ENCODE measurements around the gene UTP20.

Gene UTP20

DNA sequence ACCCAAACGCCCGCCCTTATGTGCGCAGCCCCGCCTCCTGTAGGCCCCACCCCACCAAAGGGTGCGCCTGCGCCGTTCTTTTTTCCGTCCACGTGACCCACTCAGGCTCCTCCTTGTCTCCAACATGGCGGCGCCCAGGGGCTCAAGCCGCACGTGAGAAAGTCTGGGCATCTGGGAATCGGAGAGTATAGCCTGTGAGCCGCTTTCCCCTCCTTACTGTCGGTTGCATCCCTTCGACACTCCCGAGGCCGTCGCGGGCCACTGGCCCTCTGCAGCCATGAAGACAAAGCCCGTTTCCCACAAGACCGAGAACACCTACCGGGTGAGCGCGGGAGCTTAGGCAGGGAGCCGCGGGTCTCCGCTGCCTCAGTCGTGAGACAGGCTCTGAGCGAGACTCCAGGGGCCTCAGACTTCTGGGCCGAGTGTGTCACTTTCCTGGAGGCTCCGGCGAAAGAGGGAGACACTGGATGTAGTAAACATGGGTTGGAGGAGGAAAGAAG, at the start of gene UTP20:
UTP20 (plus strand) TSS at position 100 of the 500 bp plus-strand sequence; CDS start at position 278, 178 bp downstream.
- DNase-seq = peak; percentile 75

DNA sequence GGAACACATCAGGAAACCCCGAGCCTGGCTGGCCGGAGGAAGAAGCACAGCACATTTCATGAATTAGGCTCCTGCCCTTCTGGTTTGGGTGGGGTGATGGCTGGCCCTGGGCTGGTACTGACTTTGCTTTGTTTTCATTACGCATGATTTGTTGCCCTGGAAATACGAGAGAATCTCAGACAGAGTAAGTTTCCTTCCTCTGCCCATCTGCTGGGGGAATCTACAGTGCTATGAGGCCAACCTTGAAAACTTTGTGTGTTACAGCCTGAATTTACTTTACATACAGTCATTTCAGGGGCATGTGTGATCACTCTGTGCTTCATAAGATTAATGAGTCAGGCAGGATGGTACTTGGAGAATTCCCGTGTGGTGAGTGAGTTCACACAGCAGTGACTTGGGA, 49.4 kb upstream of the UTP20 start:
- DNase-seq = no peak

DNA sequence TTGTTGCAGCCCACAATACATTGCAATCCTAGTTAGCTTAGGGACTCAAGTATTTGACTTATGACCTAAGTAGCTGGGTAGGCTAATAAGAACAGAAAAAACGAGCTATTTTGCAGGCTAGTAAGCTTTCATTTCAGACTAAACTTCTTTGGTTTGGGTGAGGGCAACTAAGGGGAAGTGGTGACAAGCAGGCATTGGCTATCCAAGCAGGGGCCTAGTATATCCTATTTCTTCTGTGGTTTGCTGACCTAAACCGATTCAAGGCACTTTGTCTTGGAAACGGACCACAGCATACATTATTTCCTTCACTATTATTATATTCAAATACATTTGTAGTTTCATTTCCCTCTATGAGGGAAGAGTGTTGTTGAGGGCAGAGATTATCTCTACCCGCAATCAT, 48.3 kb upstream of the UTP20 start:
- no peak for DNase-seq

DNA sequence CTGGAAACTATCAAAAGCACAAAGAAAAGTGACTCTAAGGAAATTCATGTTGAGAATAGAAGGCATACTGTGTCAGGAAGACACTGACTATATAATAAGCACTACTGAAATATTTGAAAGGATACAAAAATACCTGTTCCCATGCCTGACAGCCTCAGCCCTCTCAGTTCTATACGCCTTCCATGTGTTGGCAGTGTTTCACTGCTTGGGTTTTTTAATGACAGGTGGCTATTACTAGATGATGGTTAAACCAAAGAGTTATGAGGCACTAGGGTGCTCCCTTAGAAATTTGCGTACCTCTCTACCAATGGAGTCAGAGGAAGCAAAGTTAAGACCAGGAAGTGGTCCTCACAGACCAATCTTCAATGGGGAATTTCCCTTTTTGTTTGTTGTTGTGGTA, 44.2 kb upstream of the UTP20 start:
- no peak for DNase-seq

DNA sequence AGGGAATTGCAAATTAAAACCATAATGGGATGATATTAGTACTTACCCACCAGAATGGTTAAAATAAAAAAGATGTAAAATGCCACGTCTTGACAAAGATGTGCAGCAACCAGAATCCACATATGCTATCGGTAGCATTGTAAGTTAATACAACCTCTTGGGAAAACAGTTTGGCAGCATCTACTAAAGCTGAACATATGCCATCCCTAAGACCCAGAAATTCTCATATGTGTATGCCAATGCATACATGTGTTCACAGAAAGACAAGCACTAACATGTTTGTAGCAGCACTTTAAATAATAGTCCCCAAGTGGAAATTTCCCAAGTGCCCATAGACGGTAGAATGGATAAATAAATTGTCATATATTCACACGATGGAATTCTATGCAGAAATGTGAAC, 41.6 kb upstream of the UTP20 start:
- DNase-seq = no peak

DNA sequence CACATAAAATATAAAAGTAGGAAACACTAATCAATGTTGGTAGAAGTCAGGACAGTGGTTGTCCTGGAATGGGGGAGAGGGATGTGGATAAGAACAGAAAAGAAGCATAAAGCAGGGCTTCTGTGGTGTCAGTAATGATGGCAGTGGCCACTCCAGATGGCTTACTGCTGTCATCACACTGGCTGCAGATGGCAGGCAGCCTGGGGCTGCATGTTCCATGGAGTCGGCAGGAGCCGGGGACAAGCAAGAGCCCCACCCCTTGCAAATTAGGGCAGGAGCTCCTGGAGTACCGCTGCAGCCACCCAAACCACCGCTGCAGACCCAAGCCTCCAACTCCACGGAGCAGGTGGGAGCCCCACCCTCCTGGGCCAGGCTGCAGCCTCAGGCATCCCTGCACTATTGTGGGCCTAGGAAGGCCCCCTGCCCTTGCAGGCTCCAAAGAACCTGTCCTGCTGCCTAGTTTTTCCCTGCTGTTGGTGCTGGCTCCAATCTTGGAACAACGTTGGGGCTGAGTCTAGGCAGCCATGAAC, 41.0 kb upstream of the UTP20 start:
- DNase-seq = no peak

DNA sequence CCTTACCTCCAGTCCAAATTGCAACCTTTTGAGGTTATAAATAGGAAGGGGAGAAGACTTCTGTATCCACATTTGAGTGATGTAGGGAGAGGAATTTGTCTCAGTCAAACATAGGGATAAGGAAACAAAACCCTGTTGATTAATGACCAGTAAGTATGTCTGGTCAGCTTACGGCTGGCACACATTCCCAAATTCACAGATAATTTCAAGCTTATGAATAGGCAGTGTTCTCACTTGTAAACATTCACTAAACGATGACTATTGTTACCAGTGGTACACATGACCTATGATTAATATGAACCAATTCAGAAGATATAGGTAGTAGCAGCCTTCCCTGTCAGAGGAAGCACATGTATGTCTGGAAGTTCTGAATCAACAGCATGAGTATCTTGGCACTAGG, 36.8 kb upstream of the UTP20 start:
- no peak for DNase-seq

DNA sequence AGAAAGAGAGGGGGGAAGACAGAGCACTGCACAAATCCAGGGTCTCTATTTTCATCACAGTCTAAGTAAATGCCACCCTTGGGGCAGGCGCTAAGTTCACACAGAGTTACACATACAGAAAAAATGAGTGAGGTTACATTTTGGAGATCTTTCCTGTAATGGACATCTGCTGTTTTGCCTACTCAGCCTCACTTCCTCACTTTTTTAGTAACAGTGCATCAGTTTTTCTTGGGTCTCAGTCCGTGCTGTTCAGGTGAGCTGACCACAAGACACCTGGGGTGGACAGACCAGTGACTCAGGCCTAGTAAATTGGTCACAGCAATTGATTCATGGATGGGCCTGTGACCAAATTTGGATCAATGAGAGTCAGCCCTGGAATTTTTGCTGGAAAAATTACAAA, 36.3 kb upstream of the UTP20 start:
- DNase-seq = no peak

DNA sequence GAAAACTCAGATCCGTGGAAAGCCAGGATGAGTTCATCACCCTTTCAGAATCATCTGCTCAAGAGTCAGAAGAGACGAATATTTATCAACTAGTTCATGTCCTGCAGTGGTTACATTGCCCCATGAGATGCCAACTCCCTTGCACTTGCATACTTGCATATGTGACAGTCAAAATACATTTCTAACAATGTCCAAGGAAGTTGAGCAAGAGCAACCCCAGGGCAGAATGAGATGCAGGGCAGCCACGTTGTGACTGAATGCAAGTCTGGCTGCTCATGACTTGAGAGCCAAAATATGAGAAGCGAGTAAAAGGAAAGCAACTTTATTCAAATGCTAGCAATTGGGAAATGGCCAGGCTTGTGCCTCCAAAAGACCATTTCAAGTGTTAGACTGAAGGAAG, 23.6 kb upstream of the UTP20 start:
- DNase-seq = no peak

DNA sequence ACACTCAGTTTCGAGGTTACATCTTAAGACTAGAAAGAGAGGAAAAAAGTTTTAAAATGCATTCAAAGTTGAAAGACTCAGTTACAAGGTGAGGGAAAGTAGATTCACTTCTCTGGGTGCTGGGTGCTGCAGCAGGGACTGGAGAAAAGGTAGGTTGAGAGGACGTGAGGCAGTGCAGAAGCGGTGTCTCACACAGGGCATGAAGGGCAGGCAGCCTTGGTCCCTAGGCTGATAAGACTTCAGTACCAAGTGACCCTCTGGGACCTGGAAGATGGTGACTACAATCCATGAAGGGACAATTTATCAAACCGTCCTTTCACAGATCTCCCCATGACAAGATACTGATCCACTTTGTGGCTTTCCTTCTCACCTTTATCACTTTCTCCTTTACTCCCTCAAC, 22.5 kb upstream of the UTP20 start:
- no peak for DNase-seq

DNA sequence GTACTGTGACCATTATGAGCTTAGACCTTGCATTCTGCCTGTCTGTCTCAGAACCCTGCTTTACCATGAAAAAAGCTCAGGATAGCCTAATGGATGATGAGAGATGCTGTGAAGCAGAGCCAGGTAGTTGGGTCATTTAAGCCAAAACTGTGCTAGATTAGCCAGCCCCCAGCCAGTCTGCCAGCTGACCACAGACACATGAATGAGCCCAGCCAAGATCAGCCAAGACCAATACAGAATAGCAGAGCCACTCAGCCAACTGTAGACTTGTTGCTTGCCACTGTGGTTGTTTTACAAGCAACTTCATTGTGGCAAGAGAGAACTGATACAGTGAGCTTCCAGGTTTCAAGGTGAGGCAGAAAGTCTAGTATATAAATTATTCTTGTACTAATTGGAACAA, 12.8 kb upstream of the UTP20 start:
- no peak for DNase-seq

DNA sequence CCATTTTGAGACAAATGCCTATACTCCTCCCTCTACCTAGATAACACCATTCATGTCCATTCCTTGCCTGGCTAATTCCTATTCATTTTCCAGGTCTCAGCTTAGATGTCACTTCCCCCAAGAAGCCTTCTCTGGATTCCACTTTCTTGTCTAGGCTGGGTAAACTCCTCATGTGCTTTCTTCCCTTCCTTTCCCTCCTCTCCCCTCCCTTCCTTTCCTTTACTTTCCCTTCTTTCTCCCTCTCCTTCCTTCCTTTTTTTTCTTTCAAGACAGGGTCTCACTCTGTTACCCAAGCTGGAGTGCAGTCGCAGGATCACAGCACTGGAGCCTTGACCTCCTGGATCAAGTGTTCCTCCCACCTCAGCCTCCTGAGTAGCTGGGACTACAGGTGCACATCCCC, 3.5 kb upstream of the UTP20 start:
- no peak for DNase-seq

DNA sequence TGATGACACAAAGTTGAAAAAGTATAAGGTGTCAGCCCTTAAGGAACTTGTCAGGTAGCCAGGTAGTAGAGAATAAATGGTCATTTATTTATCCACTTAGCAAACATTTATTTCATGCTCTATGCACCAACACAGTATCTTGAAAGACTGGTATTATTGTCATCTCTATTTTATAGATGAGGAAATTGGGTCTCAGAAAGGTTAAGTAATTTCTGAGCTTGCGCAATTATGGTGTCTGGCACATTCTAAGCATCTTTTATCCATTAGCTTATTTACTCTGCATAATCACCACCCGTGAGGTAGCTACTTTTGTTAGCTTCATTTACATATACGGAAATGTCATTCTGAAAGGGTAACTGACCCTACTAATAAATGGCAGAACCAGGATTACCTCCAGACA, 2.5 kb upstream of the UTP20 start:
- DNase-seq = no peak

DNA sequence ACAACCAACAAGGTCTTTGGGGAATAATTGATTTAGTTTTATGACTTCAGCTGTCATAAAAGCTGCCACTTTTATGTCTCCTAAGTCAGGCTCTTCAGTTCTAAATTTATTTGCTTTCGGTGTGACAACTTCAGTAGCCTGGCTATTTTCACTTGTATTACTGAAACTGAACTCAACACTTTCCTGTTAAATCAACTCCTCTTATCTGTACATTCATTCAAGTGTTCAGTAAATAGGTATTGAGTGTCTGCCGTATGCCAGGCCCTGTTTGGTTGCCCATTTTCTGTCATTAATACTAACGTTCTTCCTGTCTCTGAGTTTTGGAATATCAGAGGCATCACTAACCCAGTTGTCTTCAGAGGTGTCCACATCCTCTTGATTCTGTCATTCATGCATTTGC, 7.5 kb downstream of the UTP20 start:
- no peak for DNase-seq

DNA sequence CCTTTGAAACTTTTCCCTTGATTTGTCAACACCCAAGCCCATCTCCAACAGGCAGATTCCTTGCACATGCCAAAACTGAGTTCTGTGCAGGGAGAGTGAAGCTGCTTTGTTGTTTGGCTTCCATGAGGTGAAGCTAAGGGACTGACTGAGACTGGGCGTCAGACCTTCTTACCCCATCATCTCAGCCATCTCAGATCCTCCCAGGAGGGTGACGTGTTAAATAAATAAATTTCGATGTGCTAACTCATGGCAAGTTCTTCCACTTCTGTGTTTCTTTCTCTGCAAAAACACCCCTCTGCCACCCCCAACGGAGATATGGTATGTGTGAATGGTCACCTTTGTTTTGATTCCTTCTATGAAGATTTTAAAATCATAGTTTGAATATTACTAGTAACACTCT, 17.8 kb downstream of the UTP20 start:
- DNase-seq = no peak

DNA sequence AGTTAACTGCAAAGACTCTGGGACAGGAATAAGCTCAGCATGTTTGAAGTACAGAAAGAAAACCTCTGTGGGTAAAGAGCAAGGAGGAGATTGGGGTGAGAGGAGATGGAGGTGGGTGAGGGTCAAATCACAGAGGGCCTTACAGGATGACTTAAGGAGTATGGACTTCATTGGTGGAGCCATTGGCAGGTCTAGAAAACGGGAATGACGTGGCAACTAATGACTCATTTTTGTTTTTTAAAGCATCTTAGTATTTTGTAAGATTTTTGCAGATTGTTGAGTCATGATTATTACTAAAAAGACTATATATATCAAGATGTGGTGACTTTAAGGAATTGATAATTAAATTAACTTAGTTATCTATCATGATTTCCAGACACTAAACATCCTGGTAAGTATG, 18.5 kb downstream of the UTP20 start:
- no peak for DNase-seq

DNA sequence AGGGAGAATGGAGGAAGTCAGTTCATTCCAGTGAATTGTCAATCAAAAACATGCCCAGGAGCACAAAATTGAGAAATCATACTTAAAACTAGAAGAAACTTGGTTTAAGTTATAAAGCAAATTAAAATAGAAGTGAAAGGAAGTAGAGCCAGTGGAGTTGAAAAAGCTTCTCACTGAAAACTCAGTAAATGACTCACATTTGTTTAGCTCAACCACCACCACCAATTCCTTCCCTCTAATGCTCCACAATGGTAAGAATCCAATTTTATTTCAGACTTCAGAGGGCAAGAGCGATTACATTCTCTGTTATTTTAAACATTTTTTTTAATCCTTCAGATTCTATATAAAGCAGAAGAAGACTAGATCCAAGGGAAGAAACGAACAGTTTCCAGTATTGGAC, 19.4 kb downstream of the UTP20 start:
- no peak for DNase-seq

DNA sequence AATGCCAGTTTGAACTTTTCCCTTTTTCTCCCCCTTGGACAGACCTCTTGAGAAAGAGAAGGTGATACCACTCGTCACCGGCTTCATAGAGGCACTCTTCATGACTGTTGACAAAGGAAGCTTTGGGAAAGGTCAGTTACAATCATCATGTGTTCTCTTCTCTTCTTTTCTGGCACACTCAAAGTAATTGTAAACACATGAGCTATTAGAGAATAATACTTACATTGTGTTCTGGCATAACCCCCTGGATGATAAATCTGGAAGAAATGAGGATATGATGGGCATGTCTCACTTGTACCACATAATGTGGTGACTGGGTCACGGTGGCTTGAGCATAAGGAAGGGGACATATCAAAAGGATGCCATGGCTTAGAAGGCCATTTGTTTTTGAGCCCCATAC, 20.0 kb downstream of the UTP20 start:
- DNase-seq = no peak

DNA sequence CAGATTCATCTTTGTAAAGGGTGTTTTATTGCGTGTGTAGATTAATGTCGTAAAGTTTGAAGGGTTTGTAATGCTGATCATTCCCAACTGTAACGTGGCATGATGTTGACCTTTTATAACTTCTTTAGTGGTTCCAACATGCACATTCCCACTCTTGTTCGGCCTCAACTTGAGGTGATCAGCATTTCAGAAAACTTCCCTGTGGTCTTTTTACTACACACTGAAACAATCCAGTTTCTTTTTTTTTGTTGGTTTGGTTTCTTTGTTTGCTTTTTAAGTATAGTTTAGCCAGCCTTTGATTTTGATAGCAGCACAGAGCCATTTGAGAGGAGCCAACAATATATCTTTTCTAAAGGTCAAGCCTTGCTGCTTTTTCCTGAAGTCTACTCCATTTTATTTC, 22.8 kb downstream of the UTP20 start:
- DNase-seq = no peak

DNA sequence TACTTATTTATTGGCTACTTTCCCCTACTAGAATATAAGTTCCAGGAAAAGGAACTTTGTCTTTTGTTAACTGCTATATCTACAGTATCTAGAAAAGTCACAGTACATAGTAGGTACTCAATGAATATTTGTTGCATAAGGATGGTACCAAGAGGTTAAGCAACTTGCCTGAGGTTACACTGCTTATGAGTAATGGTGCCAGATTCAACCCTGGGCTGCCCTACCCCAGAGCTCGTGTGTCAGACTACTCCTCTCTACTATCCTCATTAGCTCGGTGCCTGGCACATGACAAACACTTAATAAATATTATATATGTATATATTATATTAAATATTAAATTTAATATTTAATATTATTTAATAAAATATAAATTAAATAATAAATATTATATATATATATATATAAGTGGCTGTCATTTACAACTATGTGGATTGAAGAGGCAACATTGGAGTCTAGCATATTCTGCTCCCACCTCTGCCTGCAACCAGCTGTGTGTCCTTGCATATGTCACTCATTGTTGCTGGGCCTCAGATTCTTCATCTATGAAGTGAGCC, 25.4 kb downstream of the UTP20 start:
- DNase-seq = no peak

DNA sequence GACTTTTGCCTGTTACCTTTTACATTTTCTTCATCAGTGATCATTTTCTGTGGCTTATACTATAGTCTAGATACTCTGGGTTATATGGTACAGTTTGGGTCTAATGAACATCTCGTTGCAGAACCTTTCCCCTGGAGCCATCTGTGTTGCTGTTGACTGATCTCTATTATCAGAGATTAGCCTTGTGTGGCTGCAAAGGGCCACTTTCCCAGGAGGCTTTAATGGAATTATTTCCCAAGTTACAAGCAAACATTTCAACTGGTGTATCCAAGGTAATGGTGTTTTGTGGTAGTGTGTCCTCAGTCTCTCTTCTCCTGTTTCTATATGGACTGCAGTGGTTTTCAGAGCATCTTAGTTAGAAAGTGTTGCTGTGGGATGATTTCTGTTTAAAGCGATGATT, 25.9 kb downstream of the UTP20 start:
- DNase-seq = no peak

DNA sequence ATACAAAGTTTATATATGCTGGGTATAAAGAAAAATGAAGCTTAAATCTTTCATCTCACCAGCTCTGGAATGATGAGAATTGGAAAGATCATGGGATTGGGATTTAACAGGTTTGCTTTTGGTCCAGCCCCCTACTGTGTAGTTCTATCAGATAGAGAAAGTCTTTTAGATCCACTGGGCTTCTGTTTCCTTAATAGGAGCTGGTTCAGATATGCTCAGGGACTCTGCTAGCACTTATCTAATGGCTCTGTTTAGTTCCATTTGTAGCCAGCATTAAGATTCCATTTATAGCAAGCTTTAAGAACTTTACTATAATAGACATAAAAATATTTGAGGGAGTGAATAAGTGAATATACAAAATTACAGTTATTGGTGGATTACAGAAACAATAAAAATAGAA, 42.6 kb downstream of the UTP20 start:
- no peak for DNase-seq

DNA sequence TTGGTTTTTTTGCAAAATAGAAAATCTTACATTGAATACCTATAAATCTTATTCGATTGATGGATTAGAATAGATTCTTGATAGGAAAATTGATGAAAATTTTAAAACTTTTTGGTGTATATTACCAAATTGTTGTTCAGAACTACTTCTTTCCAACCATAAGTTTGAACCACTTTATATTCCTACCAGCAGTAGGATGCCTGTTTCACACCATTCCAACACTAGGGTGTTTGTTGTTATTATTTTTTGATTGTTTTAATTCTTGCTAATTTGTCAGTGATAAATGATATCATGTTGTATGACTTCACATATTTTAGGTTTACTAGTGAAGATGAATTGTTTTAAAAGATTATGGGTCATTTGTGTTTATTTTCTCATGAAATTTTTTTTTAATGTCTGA, 43.4 kb downstream of the UTP20 start:
- no peak for DNase-seq

DNA sequence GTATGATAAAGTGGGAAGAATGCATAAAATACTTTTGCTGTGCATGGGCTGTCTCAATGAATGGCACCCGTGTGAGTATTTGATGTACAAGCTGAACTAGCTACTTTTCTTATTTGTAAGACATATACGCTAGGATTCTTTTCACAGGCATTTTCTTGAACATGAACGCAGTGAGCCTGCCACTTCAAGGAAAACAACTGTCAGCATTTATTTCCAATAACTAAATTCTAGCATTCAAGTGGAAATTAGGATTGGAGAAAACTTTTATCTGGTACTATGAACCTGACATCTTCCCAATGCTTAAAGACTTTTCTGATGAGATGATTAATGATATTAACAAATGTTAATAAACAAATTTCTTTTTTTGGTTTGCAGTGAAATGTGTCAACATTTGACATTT, 45.7 kb downstream of the UTP20 start:
- no peak for DNase-seq

DNA sequence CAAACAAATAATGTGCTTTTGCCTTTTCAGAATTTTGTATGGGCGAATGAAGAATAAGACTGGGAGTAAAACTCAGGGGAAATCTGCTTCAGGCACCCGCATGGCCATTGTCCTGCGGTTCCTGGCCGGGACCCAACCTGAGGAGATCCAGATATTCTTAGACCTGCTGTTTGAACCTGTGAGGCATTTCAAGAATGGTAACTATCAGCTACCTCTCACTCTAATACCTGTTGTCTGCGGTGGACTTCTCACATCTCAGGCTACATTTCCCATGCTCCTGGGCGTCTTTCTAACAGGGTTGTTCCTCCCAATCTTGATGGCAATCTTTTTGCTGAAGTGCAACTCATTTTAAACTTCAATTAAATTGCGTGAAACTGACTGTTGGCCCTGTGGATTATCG, 47.1 kb downstream of the UTP20 start:
- DNase-seq = no peak

DNA sequence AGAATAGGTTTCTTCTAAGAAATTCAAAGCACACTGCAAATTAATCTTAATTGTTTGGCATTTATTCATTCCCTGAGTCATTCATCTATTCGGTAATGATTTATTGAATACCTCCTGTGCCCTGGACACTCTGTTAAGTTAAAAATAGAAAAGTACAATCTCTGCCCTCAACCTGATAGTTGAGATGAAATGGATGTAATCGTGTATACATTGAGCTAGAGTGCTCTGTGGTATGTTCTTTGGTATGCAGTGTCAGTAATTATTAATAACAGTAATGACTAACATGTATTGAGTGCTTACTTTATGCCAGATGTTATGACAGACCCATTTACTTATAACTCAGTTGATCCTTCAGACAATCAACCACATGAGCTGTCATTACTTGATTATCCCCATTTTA, 47.6 kb downstream of the UTP20 start:
- no peak for DNase-seq
